Epithelial cell of prostate (primary cell): ENCODE data around the gene MON1B.

Source experiments
- DNase-seq: peaks from one replicate; pipeline ENCODE4 v3.0.0-alpha.2; 2011; ENCODE audit warnings: low read depth, low spot score
- H3K27ac ChIP-seq: fragments of 450-650 bp; 2 replicates; pipeline ENCODE4 v1.5.1; 2017; ENCODE audit warnings: mild to moderate bottlenecking

The MON1B gene

GRCh38 chr16:77194295-77195231 is 3.6 kb downstream of the MON1B start:
- no peak overlapping the region for H3K27ac ChIP-seq
- no peak for DNase-seq

DNA sequence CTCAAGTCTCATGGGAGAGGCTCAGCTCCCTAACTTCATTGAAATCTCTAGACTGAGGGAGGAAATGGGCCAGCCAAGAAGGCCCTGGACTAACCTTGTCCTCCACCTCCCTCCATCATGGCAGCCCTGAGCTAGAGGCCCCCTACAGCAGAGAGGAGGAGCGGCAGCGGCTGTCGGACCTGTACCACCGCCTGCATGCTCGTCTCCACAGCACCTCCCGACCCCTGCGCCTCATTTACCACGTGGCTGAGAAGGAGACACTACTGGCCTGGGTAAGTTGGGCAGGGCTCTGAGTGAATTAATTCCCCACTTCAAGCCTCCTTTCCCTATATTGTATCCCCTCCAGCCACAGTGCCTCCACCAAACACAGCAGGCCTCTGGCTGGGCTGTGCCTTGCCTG is 4.4 kb downstream of the MON1B start:
- no peak for DNase-seq
- H3K27ac ChIP-seq = no peak overlapping the region

DNA sequence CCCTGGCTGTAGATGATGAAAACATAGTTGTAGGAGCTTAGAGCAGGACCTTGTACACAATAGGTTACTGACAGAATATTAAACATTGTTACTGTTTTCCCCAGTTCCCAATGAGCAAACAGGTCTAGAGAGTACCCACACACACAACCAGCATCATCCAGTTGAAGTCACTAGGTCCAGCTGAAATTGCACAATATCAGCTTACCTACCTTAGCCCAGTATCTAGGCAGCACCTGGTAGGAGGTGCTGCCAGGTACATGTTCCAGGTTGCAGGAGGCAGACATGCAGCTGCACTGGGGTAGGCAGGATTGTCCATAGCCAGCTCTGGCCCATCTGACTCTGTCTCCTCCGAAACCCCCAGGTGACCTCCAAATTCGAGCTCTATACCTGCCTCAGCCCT is 6.8 kb downstream of the MON1B start:
- no peak for DNase-seq
- no peak overlapping the region for H3K27ac ChIP-seq

- no peak within 1 kb of the TSS for H3K27ac ChIP-seq
- DNase-seq = no peak
Observed at GRCh38 chr16:77199211-77199610, 8.2 kb downstream of the MON1B start, which contains the start of gene SYCE1L. Gene SYCE1L, plus strand, starts transcription at chr16:77199408. Its CDS starts 44 bp downstream, at chr16:77199452.

DNA sequence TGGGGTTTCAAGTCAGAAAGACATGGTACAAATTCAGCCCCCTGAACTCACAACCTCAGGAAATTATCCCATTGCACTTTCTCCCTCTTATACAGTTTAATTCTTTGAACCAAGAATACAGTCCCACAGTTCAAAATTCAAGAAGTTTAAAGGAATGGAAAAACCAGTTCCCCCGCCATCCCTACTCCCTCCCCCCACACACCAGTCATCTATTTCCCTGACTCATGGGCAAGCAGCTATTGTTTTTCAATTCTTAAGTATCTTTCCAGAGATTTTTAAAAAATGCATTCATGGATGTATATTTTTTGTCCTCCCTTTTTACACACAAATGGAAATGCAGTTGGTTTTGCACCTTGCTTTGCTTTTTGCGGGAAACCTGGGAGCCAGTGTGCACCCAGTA is 15.5 kb downstream of the MON1B start:
- no peak overlapping the region for H3K27ac ChIP-seq
- DNase-seq = no peak

DNA sequence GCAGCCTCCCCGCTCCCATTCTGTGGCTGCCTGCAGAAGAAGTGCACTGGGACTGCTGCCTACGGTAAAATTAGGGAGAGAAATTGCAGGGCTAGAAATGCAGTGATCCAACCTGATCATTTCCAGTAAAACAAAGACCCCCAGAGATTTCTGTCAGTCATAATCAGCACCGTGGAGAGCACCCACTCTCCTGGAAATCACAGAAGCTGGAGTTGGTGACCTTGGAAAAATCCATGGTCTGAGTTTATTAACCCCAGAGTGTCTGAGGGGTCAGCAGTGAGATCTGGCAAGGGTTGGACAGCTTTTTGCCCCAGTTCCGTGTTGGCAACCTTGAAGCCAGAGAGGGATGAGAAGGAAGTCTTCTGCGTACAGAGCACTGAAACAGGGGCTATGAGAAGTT is 16.0 kb downstream of the MON1B start:
- H3K27ac ChIP-seq = no peak overlapping the region
- no peak for DNase-seq

GRCh38 chr16:77208382-77208781 is 17.4 kb downstream of the MON1B start:
- no peak for DNase-seq
- H3K27ac ChIP-seq = no peak overlapping the region

DNA sequence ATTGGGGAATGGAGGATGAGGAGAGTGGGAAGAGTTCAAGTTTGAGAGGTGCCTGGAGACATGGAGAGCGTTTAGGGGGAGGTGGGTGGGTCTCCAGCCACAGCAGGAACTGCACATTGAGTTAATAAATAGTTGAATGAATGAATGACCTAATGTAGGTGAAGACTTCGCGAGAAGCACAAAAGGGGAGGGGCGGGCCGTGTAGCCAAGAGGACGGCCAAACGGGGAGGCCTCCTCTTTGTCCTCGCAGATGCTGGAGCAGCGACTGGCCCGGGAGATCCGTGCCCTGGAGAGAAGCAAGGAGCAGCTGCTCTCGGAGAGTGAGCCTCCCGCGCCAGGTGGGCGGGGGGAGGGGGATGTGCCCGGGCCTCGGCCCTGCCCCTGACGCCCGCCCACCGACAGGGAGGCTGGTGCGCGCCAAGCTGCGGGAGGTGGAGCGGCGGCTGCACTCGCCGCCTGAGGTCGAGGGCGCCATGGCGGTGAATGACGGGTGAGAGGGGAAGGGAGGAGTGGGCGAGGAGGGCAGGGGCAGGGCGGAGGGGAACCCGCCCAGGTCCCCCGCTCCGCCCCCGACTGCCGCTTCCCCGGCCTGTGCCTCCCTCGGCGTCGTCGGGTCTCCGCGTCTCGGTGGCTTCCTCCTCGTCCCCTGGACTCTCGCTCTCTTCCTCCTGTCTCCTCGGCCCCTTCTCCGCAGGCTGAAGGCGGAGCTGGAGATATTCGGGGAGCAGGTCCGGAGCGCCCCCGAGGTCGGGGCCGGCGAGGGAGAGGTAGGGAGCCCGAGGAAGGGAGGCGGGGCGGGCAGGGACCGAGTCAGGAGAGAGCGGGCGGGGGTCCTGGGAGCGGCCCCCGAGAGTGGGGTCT is 21.1 kb downstream of the MON1B start:
- no peak for DNase-seq
- peak overlapping the region; percentile 27 for H3K27ac ChIP-seq

GRCh38 chr16:77212741-77213541 is 22.0 kb downstream of the MON1B start:
- peak overlapping the region; percentile 30 for H3K27ac ChIP-seq
- DNase-seq = no peak

- peak overlapping the region; percentile 30 for H3K27ac ChIP-seq
- peak; percentile 78 for DNase-seq
Observed at GRCh38 chr16:77213542-77214106, 22.6 kb downstream of the MON1B start.

DNA sequence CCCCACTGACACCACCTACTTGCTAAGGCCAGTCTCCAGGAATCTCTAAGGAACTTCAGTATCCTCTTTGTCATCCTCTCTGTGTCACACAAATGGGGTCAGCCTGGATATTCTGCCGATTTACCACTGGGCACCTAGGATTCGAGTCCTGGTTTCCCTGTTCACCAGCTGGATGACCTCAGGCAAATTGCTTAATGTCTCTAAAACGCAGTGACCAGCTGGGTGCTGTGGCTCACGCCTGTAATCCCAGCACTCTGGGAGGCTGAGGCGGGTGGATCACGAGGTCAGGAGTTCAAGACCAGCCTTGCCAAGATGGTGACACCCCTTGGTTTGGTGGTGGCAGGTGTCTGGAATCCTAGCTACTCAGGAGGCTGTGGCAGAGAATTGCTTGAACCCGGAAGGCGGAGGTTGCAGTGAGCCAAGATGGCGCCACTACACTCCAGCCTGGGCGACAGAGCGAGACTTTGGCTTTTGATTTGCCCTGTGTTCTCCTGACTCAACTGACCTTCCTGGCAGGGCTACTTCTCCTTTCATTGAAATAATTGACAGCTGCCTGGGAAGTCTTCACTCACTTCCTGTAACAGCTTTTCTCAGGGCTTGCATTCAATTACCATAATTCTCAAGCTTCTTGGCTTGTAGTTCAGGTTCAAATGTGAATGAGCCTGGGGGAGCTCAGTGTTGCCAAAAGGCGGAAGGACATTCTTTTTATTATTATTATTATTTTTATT is 23.6 kb downstream of the MON1B start:
- no peak overlapping the region for H3K27ac ChIP-seq
- no peak for DNase-seq

GRCh38 chr16:77219437-77219836 is 28.4 kb downstream of the MON1B start:
- DNase-seq = no peak

DNA sequence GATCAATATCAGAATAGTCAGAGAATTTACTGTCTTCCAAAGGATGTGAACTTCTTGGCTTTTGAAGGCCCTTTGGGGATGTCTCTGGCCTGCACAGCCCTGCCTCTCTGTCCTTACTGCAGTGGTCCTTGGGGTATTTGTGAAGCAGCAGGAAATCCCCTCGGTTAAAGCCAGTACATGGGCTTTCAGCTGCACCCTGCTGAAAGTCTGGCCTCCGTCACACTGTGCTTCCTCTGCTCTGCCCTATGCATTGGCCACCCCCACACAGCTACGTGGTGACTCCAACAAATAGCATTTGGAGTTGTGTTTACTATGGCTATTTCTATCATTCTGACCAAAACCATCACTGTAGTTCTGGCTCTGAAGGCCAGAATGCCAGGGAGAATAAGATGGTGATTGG is 29.4 kb downstream of the MON1B start:
- DNase-seq = no peak

More at GRCh38 chr16:77219437-77219836, 28.4 kb downstream of the MON1B start:
- H3K27ac ChIP-seq = no peak overlapping the region

DNA sequence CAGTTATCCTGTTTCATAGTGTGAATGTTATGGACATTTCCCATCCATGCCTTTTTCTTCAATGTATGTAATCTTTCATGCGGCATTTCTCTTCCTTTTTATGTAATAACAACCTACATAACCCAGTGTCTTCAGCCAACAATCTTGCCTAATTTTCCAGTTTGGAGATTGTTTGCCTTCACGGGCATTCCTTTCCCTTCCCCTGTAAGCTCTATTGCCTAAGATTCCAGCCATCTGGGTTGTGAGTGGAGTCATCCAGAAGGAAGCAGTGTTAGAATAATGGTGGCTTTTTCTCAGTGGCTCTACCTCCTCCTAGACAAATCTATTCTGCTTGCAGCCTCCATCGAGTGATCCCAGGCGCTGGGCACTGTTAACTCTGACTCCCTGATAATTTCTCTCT is 30.5 kb downstream of the MON1B start:
- no peak overlapping the region for H3K27ac ChIP-seq
- no peak for DNase-seq

More for the DNA sequence above, 29.4 kb downstream of the MON1B start:
- H3K27ac ChIP-seq = no peak overlapping the region

DNA sequence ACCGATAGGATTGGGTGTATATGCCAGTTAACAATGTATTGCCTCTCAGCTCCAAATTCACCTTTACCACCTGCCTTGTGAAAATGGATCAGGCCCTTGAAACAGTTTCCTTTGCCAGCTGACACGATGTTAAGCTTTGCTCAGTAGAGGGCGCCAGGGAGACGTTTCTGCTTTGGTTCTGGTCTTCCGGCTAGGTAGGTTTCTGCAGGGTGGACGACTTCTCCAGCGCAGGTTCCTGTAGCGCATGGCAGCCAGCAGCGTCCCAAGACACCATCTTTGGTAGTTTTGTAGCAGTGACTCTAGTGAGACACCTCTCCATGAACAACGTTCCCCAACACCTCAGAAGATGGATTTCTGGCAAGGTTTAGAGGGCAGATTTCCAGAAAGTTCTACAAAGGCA is 32.2 kb downstream of the MON1B start:
- no peak for DNase-seq
- no peak overlapping the region for H3K27ac ChIP-seq

DNA sequence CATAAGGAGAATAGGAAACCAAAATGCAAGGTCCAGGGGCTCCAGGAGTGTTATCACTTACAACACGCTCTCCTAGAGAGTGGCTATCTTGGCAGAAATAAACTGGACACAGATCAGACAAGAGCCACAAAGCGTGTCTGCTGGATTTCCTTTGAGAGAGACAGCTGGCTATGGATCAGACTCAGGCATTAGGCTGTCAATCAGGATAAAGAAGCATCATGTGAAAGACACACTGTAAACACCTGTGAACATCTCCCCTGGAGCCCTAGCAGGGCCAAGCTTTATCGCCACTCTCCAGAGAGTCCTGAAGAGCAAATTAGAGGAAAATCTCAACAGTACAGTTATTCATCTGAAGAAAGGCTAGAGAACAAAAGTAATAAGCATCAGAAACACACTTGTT is 34.2 kb downstream of the MON1B start:
- DNase-seq = no peak
- no peak overlapping the region for H3K27ac ChIP-seq

GRCh38 chr16:77227745-77228144 is 36.8 kb downstream of the MON1B start:
- H3K27ac ChIP-seq = no peak overlapping the region
- DNase-seq = no peak

- no peak for DNase-seq
- H3K27ac ChIP-seq = no peak overlapping the region
Observed at GRCh38 chr16:77231047-77231446, 40.1 kb downstream of the MON1B start.

GRCh38 chr16:77233799-77234519 is 43.0 kb downstream of the MON1B start:
- no peak overlapping the region for H3K27ac ChIP-seq
- DNase-seq = no peak
